Thyroid gland (tissue), 4 donors: ENCODE data around the gene ERMP1. TPM values are rescaled to one million over a fixed set of nuclear protein-coding genes. Genes with fewer than 3 reads are reported as not detected.

Experiments
- DNase-seq, 2 donors: peaks; one replicate each; pipeline ENCODE4 v3.0.0-alpha.2; 2019
- H3K27ac ChIP-seq, 3 donors: fragments of 200-600 bp; sonication (generic); 1 replicate in 2 of 3; 2 replicates in 1 of 3; pipeline ENCODE4 v1.5.1; 2016 to 2019; ENCODE audit warnings: mild to moderate bottlenecking in 1 of 3, moderate library complexity in 1 of 3
- H3K27me3 ChIP-seq: fragments of 200-600 bp; sonication (generic); one replicate; pipeline ENCODE4 v1.5.1; 2019
- H3K36me3 ChIP-seq, 2 donors: fragments of 200-600 bp; sonication (generic); one replicate each; pipeline ENCODE4 v1.5.1; 2016 to 2019
- H3K4me1 ChIP-seq, 2 donors: fragments of 200-600 bp; sonication (generic); one replicate each; pipeline ENCODE4 v1.5.1; 2017 to 2019
- H3K4me3 ChIP-seq, 3 donors: fragments of 200-600 bp; sonication (generic); replicated peaks in 1 of 3; 1 replicate in 2 of 3; 2 replicates in 1 of 3; pipeline ENCODE4 v1.5.1; 2016; ENCODE audit warnings: mild to moderate bottlenecking in 1 of 3
- H3K9me3 ChIP-seq: fragments of 200-600 bp; sonication (generic); one replicate; pipeline ENCODE4 v1.5.1; 2017
- CTCF ChIP-seq, 6 experiments: fragments of 200-600 bp in 3 of 6; fragments of 450-650 bp in 3 of 6; sonication (generic) in 3 of 6; IDR thresholded peaks; one replicate each; pipeline ENCODE4 v1.5.1; 2016 to 2019; ENCODE audit warnings: antibody characterized with exemption in 6 of 6, mild to moderate bottlenecking in 2 of 6, inconsistent platforms in 1 of 6, moderate library complexity in 1 of 6
- POLR2A ChIP-seq, 2 donors: fragments of 450-650 bp; IDR thresholded peaks; one replicate each; pipeline ENCODE4 v1.6.1; 2017; ENCODE audit warnings: antibody characterized with exemption in 2 of 2, mild to moderate bottlenecking in 2 of 2, moderate library complexity in 1 of 2
- WGBS, 2 donors: methylation state at CpG; one replicate each; pipeline ENCODE4 v1.1.5; 2017; 5-methylcytosine and 5-hydroxymethylcytosine counted together
- intact Hi-C: fragments of 100-400 bp; cut with DNase I; formaldehyde crosslinking; loops from one replicate; pipeline ENCODE4 v1.15.1; 2023
- total RNA-seq, 4 donors: library from RNA; depleted of rRNA; stranded (reverse); fragments of >200 nt; gene quantifications; one replicate each; pipeline ENCODE4 v1.2.3, GENCODE V29; 2016

Gene ERMP1
- total RNA-seq, 4 donors from 2014 or later, result 68.3 to 79.5 (median 75.2) TPM

- Histone ChIP-seq H3K27me3 (no peaks in the 10 kb centered on the region), H3K4me1 (peaks cover 11 to 20% of the 10 kb centered on the region in 2 donors), H3K4me3 (no peak overlapping the region), H3K36me3 (no peaks in the 10 kb centered on the region), H3K9me3 (no peaks in the 10 kb centered on the region), H3K27ac (no peak overlapping the region)
- no peak for TF ChIP-seq CTCF (IDR thresholded peaks at IDR 0.05)
- TF ChIP-seq POLR2A (IDR thresholded peaks at IDR 0.05), result no peak
- intact Hi-C loops, result no loop called here
- WGBS, 2 donors, result 95 to 96% methylated on average over 1 of the region's 1 CpG
- no peak for DNase-seq
These were observed 39.1 kb downstream of the ERMP1 start for GRCh38 chr9:5793812-5794211.

GRCh38 chr9:5791870-5792269 is 41.0 kb downstream of the ERMP1 start:
- Histone ChIP-seq H3K36me3 (peaks cover 4% of the 10 kb centered on the region in 2 donors), H3K27ac (no peak overlapping the region), H3K9me3 (no peaks in the 10 kb centered on the region), H3K4me1 (peaks cover 11 to 18% of the 10 kb centered on the region in 2 donors), H3K4me3 (no peak overlapping the region), H3K27me3 (no peaks in the 10 kb centered on the region)
- WGBS, 2 donors, result 75 to 77% methylated on average over 3 of the region's 3 CpGs
- no peak for DNase-seq
- intact Hi-C loops, result no loop called here
- TF ChIP-seq CTCF (IDR thresholded peaks at IDR 0.05) (no peak), POLR2A (IDR thresholded peaks at IDR 0.05) (no peak)

- H3K27ac ChIP-seq, result peak overlapping the region in 1 of 3 donors; percentile 11
- intact Hi-C loops, result no loop called here
- no peaks in the 10 kb centered on the region for H3K9me3 ChIP-seq
- no peak overlapping the region for H3K4me3 ChIP-seq
- 70 to 86% methylated on average over 1 of the region's 1 CpG for WGBS, 2 donors
- H3K4me1 ChIP-seq, result peaks cover 11 to 16% of the 10 kb centered on the region in 2 donors
- DNase-seq, result no peak
- TF ChIP-seq CTCF (IDR thresholded peaks at IDR 0.05) (no peak), POLR2A (IDR thresholded peaks at IDR 0.05) (no peak)
- H3K36me3 ChIP-seq, result peaks cover 11 to 14% of the 10 kb centered on the region in 2 donors
- no peaks in the 10 kb centered on the region for H3K27me3 ChIP-seq
These were observed 42.0 kb downstream of the ERMP1 start for GRCh38 chr9:5790923-5791322.

GRCh38 chr9:5789489-5789888 is 43.4 kb downstream of the ERMP1 start:
- Histone ChIP-seq H3K27ac (no peak overlapping the region), H3K9me3 (no peaks in the 10 kb centered on the region), H3K4me3 (no peak overlapping the region), H3K36me3 (peaks cover 11 to 15% of the 10 kb centered on the region in 2 donors), H3K27me3 (no peaks in the 10 kb centered on the region), H3K4me1 (peaks cover 11 to 16% of the 10 kb centered on the region in 2 donors)
- no peak for TF ChIP-seq POLR2A (IDR thresholded peaks at IDR 0.05)
- TF ChIP-seq CTCF (IDR thresholded peaks at IDR 0.05), result no peak
- DNase-seq, result no peak
- intact Hi-C loops, result no loop called here
- WGBS, 2 donors, result 91 to 92% methylated on average over 5 of the region's 5 CpGs

GRCh38 chr9:5787759-5788302 is 45.1 kb downstream of the ERMP1 start:
- Histone ChIP-seq H3K27ac (no peak overlapping the region), H3K4me3 (no peak overlapping the region), H3K27me3 (no peaks in the 10 kb centered on the region), H3K36me3 (peaks cover 11 to 15% of the 10 kb centered on the region in 2 donors), H3K4me1 (peaks cover 11 to 16% of the 10 kb centered on the region in 2 donors), H3K9me3 (no peaks in the 10 kb centered on the region)
- DNase-seq, result no peak
- WGBS, 2 donors, result 91% methylated on average over 2 of the region's 2 CpGs
- intact Hi-C loops, result no loop called here
- TF ChIP-seq CTCF (IDR thresholded peaks at IDR 0.05) (no peak), POLR2A (IDR thresholded peaks at IDR 0.05) (no peak)
